Measurements from ENCODE around the gene CELF4. TPM values are rescaled to one million over a fixed set of nuclear protein-coding genes. Genes with fewer than 3 reads are reported as not detected.

CELF4 gene
- total RNA-seq, 2 donors from 2014 or later: 1.4 TPM; not detected in 1

DNA sequence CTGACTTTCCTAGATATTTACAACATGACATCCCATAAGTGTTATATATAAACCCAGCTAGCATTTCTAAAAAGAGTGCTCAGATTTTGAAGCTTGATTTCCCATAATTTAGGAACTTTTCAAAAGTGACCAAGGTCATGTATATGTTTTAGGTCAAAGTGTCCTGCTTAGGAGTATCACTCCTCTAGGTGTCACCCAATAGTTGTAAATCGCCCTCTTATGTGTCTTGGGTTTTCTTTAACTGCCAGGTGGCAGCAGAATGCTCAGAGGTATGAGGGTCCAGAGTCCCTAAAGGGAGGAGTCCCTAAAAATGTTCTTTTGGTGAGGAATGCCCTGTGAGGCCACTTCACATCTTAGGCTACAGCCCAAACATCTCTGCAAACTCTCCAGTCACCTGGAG is 358.3 kb downstream of the CELF4 start:
- DNase-seq: no peak

DNA sequence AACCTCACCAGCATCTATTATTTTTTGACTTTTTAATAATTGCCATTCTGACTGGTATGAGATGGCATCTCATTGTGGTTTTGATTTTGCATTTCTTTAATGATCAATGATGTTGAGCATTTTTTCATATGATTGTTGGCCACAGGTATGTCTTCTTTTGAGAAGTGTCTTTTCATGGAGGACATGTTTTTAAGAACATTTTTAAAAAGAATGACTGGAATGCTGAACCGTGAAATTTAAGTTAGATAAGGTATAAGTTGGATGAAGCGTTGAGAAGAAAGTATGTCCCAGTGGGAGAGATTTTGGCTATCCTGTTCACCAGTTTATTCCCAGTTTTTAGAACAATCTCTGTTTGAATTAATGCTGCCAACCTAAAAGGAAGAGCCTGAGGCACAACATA is 365.9 kb downstream of the CELF4 start:
- Histone ChIP-seq H3K9me3 (no peaks in the 10 kb centered on the region), H3K9ac (ENCODE audit: low read depth in 2 of 2, low read length in 2 of 2) (no peak overlapping the region), H3K4me1 (no peaks in the 10 kb centered on the region), H3K4me3 (no peak overlapping the region), H3K27ac (no peak overlapping the region), H3K36me3 (no peaks in the 10 kb centered on the region), H3K27me3 (no peaks in the 10 kb centered on the region)
- no peak for DNase-seq
- intact Hi-C loops (cut with DNase I): no loop called here
- no peak for TF ChIP-seq CTCF (IDR thresholded peaks at IDR 0.05)

More for the DNA sequence above, 358.3 kb downstream of the CELF4 start:
- Histone ChIP-seq H3K4me3 (no peak overlapping the region), H3K36me3 (no peaks in the 10 kb centered on the region), H3K27me3 (no peaks in the 10 kb centered on the region), H3K9me3 (no peaks in the 10 kb centered on the region), H3K27ac (no peak overlapping the region), H3K4me1 (no peaks in the 10 kb centered on the region), H3K9ac (ENCODE audit: low read depth in 2 of 2, low read length in 2 of 2) (no peak overlapping the region)
- TF ChIP-seq CTCF (IDR thresholded peaks at IDR 0.05): no peak
- intact Hi-C loops (cut with DNase I): no loop called here

All from colonic mucosa (tissue), 4 donors.